IPS-11a (cell line): ENCODE measurements around the gene CRAT.
A peak's percentile ranks its signal among the peaks of the same experiment; 100 is the strongest.

ENCODE experiments used
- H3K4me3 ChIP-seq: one replicate; pipeline ENCODE4 v1.5.1; 2013; ENCODE audit warnings: low read depth, low read length, control low read depth

Gene CRAT

GRCh38 chr9:129111528-129112151, 1.0 kb upstream of the CRAT start:
- H3K4me3 ChIP-seq = peak overlapping the region; percentile 83

GRCh38 chr9:129109952-129110739, 447 bp downstream of the CRAT start:
- peak overlapping the region; percentile 57 for H3K4me3 ChIP-seq

GRCh38 chr9:129109537-129109903, 1.1 kb downstream of the CRAT start:
- H3K4me3 ChIP-seq = no peak overlapping the region

DNA sequence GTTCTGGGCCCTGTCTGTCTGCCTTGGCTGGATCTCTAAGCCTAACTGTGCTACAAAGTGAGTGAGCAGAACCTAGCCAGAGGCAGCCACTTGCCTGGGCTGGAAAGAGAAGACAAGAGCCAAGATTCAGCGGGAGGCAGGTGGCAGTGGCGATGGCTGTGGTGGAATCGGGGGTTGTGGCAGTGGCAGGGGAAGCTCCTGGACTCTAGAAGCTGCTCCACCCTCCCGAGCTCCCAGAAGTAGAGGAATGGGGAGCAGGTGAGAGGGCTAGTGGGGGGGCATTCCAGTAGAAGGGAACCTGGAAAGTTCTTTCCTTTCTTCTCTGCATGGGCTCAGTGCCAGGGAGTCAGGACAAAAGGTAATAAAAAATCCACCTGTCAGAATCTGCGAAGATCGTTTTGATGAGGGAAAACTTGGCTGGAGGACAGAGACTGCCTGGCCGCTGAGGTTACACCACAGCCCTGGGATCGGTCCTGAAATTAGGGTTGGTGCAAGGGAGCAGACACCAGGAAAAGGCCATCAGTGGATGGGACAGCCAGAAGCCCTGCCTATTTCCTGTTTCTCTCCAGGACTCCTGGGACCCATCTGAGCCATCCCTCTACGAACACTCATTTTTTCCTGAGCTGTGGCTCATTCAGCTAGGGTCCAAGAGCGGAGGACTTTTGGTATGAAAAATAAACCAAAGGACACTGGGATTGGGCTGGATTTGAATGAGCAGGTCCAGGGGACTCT, 1.6 kb downstream of the CRAT start:
- H3K4me3 ChIP-seq = no peak overlapping the region

DNA sequence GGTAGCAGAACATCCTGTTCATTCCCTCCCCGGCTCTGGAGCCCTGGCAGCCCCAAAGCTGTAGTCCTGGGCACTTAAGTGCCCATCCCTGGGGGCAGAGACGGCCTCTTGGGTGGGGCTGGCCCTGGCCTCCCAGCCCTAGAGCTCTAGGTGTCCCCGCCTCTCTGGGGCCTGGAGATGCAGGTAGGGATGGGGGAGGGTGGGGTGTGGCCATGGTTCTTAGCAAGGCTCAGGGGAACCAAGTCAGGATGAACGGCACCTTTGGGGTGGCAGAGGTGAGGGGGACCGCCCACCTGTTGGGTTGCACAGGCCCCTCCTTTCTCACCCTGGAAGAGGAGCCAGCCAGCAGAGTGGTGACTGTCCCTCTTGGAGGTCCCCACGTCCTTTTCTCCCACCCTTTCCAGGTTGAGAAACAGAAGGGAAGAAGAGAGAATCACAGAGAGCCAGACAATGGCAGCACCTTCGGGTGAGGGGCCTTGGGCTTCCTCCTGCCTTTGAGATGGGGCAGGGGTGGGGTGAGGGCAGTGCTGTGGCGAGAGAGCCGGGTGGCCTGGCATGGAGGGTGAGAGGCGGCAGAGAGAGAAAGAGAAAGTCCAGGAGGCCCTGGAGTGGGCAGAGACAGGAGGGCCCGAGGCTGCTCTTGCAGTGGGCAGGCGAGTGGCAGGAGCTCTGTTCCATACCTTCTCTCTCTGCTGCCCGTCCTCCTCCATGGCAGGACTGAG, 2.3 kb downstream of the CRAT start:
- no peak overlapping the region for H3K4me3 ChIP-seq

DNA sequence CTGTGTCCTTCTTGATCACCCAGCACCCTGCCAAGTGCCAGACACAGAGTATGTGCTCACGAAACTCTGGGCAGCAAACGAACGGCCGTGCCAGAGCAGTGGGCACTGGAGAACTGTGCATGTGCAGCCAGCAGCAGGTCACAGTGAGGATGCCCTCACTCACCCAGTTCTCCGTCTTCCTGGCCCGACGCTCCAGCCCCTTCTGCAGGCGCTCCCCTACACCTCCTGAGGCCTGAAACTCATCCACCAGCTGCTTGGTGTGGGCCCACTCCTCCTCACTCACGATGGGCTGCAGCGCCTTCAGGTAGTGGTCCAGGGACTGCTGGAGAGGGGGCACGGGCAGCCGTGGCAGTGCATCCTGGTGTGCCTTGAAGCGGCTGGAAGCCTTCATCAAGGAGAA, 2.9 kb downstream of the CRAT start:
- H3K4me3 ChIP-seq = no peak overlapping the region

DNA sequence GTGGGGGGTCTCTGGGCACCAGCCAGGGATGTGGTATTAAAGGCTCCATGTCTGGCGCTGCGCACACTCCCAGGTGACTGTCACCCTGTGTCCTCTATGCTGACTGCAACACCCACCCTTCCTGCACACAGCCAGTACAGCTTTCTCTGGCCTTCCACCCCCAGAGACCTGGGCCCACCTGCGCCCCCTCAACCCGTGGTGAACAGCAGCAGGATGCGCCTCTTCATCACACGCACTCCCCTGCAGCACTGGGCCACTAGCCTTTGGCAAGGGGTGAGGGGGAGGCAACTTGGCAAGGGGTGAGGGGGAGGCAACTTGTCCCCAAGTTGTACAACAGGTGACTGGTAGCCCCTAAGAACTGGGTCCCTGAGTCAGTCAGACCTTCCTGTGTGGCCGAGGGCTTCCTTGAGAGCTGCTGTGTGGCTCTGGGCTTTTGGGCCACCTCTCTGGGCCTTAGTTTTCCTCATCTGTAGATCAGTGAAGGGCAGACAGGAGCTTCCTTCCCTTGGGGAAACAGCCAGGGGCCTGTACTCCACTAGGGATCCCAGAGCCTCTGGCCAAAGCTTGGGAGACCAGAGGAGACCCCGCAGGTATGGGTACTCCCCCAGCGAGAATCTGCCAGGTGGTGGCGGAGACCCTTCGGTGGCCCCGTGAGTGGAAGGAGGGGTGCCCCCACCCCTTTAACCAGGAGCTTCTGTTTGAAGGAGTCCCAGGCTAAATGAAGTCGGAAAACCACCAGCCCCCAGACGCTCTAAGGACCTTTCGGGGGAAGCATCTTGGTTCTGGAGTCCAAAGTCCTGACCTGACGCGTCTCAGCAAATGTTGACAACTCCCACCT, 4.5 kb downstream of the CRAT start:
- no peak overlapping the region for H3K4me3 ChIP-seq

DNA sequence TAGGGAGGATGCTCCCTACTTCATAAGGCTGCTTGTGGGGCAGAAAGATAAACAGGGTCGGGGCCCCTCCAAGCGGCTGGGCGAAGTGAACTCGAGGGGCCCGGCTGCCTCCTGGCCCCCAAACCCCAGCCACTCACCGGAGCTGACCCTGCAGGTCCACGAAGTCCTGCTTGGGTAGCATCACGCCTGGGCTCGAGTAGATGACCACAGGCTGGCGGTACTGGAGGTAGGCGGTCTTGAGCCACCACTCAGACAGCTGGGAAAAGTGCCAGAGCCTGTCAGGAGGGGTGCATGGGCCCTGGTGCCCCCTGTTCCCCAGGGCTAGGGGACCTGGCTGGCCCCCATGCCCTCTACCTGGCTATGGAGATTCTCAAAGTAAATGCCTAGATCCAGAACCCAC, 6.5 kb downstream of the CRAT start:
- no peak overlapping the region for H3K4me3 ChIP-seq

DNA sequence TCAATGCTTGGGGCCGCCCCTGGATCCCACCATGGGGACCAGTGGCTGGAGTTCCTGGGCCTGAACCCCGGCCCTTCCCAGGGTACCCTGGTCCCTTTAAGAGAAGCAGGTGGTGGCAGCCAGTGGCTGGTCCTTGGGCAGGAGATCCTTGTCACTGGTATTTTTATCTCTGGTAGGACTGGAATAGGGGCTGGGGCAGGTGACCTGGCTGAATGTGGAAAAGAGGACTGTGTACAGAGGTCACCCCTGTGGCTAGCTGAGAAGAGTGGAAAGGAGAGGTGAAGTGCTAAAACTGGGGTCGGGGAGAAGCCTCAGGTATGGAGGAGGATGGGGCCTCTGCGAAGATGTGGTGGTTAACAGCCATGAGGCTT, 7.0 kb downstream of the CRAT start:
- H3K4me3 ChIP-seq = no peak overlapping the region

DNA sequence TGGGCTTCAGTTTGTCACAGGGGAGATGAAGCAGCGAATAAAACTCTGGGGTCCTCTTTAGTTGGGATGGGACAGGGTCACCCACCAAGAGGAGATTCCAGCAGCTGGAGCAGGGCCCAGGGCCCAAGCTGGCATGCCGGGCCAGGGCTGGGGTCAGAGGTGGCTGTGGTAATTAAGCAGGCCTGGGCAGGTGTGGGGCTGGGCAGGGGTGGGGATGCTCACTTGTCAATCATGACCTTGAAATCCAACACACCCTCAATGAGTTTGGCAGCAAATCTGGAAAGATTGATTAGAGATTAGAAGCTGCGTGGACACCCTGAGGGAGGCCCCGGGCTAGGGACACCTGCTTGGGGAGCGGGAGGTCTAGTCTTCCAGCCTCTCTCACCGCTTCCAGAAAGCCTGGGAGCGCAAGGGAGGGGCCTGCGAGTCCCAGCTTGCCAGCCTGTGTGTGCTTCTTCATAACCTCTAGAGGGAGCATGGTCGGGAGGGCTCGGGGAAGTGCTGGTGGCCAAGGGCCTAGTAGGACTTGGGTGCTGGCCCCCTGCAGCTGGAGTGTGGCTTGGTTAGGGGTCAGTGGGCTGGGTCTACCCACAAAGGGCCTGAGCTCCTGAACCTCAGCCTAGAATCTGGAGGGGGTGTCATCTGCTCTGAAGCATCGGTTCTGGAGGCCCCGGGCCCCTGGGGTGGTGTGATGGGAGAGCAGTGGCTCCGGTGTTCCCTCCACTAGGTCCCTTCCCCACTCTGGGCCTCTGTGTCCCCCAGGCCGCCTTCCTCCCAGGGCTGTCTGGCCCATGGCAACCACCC, 7.6 kb downstream of the CRAT start:
- H3K4me3 ChIP-seq = no peak overlapping the region

- H3K4me3 ChIP-seq = no peak overlapping the region
Measured at GRCh38 chr9:129102095-129102525, 8.5 kb downstream of the CRAT start.

GRCh38 chr9:129101279-129101678, 9.3 kb downstream of the CRAT start:
- no peak overlapping the region for H3K4me3 ChIP-seq

- no peak overlapping the region for H3K4me3 ChIP-seq
Measured at GRCh38 chr9:129100383-129101169, 10.0 kb downstream of the CRAT start.

GRCh38 chr9:129098328-129098727, 12.3 kb downstream of the CRAT start:
- no peak overlapping the region for H3K4me3 ChIP-seq

DNA sequence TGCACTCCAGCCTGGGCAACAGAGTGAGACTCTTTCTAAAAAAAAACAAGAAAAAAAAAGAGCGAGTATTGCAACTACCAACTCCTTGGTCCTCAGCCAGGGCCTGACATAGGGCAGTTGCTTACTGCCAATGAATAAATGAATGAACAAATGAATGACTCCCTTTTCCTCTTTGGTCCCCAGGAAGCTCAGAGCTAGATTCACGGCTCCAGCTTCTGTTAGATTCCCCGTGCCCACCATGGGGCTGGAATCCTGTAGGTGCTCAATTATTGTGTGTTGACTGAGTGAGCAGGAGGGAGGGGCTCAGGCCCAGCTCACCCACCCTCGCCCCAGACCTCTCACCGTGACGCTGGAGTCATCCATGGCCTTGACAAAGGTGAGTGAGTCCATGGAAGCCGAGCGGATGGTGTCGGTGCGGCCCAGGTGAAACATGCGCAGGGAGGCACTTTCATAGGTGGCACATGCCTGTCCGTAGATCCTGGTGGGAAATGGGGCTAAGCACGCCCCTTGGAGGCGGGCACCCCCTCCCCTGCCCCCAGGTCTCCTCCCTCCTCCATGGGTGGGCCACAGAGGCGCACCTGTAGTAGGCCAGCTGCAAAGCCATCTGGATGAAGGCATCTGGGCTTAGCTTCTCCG, 12.8 kb downstream of the CRAT start:
- no peak overlapping the region for H3K4me3 ChIP-seq

DNA sequence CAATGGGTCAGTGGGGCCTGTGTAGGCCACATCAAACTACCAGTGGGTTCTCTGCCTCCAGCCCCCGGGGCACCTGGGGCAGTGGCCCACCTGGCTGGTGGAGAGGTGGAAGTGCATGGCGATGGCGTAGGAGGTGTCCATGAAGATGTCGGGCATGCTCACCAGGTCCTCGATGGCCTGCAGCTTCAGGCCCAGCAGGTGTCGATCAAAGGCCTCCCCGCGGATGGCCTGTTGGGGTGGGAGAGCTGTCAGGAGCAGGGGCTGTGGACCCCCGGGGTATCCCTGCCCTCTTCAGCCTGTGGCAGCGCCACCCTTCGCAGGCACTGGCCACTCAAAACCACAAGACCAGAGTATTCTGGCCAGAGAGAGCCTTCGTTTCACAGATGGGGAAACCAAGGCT, 14.7 kb downstream of the CRAT start:
- H3K4me3 ChIP-seq = no peak overlapping the region

GRCh38 chr9:129095170-129095667, 15.4 kb downstream of the CRAT start:
- H3K4me3 ChIP-seq = no peak overlapping the region
